Subcutaneous abdominal adipose tissue (tissue), 5 donors: ENCODE data around the gene POLR1H.
A peak's percentile ranks its signal among the peaks of the same experiment; 100 is the strongest.
"Not testable (repeated sequence)": the region's sequence is repeated elsewhere in the genome, so short reads cannot be mapped to it uniquely, and the experiment has no call there.

Experiments
- H3K27ac ChIP-seq: one replicate; pipeline ENCODE4 v1.7.0; 2013; ENCODE audit warnings: low read depth, mild to moderate bottlenecking, inconsistent platforms, low read length, moderate library complexity
- H3K27me3 ChIP-seq, 5 donors: one replicate each; pipeline ENCODE4 v1.7.0; 2013; ENCODE audit warnings: low read length in 5 of 5, inconsistent platforms in 1 of 5; ENCODE audit not compliant: control insufficient read depth in 5 of 5, insufficient read depth in 4 of 5
- H3K36me3 ChIP-seq, 5 donors: one replicate each; pipeline ENCODE4 v1.7.0; 2013; ENCODE audit warnings: low read length in 5 of 5; ENCODE audit not compliant: control insufficient read depth in 5 of 5, insufficient read depth in 5 of 5
- H3K4me1 ChIP-seq, 5 donors: one replicate each; pipeline ENCODE4 v1.7.0; 2013; ENCODE audit warnings: low read length in 5 of 5, mild to moderate bottlenecking in 3 of 5, moderate library complexity in 1 of 5; ENCODE audit not compliant: control insufficient read depth in 5 of 5, insufficient read depth in 5 of 5
- H3K4me3 ChIP-seq, 5 donors: one replicate each; pipeline ENCODE4 v1.7.0; 2013; ENCODE audit warnings: low read length in 5 of 5, low read depth in 1 of 5
- H3K9ac ChIP-seq, 5 donors: one replicate each; pipeline ENCODE4 v1.7.0; 2013; ENCODE audit warnings: low read length in 5 of 5, mild to moderate bottlenecking in 4 of 5, moderate library complexity in 3 of 5
- H3K9me3 ChIP-seq, 5 donors: one replicate each; pipeline ENCODE4 v1.7.0; 2013; ENCODE audit warnings: low read length in 5 of 5; ENCODE audit not compliant: control insufficient read depth in 5 of 5
- donor health status: healthy.
- donor health status: healthy.
- donor health status: healthy.
- donor health status: healthy.
- donor health status: healthy.

Gene POLR1H

GRCh38 chr6:30061092-30061857 is at the start of gene POLR1H:
POLR1H (plus strand) TSS chr6:30061265; CDS start chr6:30061525, 260 bp downstream.
- Histone ChIP-seq H3K9ac (peak within 1 kb of the TSS; percentile 88 to 98 (median 94)), H3K36me3 (peaks cover 3 to 16% (median 14%) of the 10 kb centered on the region in 5 donors), H3K27me3 (no peaks in the 10 kb centered on the region), H3K27ac (peak within 1 kb of the TSS; percentile 95), H3K4me1 (peaks cover 20 to 34% (median 29%) of the 10 kb centered on the region in 5 donors), H3K9me3 (no peaks in the 10 kb centered on the region), H3K4me3 (peak within 1 kb of the TSS; percentile 83 to 99 (median 97))

GRCh38 chr6:30013291-30013922 is 47.7 kb upstream of the POLR1H start:
- no peak overlapping the region for H3K9ac ChIP-seq
- H3K4me1 ChIP-seq: no peaks in the 10 kb centered on the region
- peaks cover 0 to 13% (median 4%) of the 10 kb centered on the region in 5 donors for H3K36me3 ChIP-seq
- H3K9me3 ChIP-seq: no peaks in the 10 kb centered on the region
- no peak overlapping the region for H3K27ac ChIP-seq
- H3K27me3 ChIP-seq: peaks cover 0 to 6% (median 4%) of the 10 kb centered on the region in 5 donors
- no peak overlapping the region for H3K4me3 ChIP-seq

GRCh38 chr6:30019819-30020218 is 41.2 kb upstream of the POLR1H start:
- peaks cover 0 to 18% (median 7%) of the 10 kb centered on the region in 5 donors for H3K36me3 ChIP-seq
- no peak overlapping the region for H3K27ac ChIP-seq
- H3K27me3 ChIP-seq: no peaks in the 10 kb centered on the region
- no peak overlapping the region for H3K4me3 ChIP-seq
- no peak overlapping the region for H3K9ac ChIP-seq
- H3K9me3 ChIP-seq: no peaks in the 10 kb centered on the region
- H3K4me1 ChIP-seq: no peaks in the 10 kb centered on the region

GRCh38 chr6:30020626-30021025 is 40.4 kb upstream of the POLR1H start:
- Histone ChIP-seq H3K9me3 (no peaks in the 10 kb centered on the region), H3K36me3 (peaks cover 0 to 18% (median 7%) of the 10 kb centered on the region in 5 donors), H3K27ac (no peak overlapping the region), H3K4me1 (no peaks in the 10 kb centered on the region), H3K4me3 (no peak overlapping the region), H3K27me3 (no peaks in the 10 kb centered on the region), H3K9ac (no peak overlapping the region)

GRCh38 chr6:30022189-30022588 is 38.9 kb upstream of the POLR1H start:
- Histone ChIP-seq H3K27me3 (no peaks in the 10 kb centered on the region), H3K36me3 (peaks cover 0 to 18% (median 7%) of the 10 kb centered on the region in 5 donors), H3K4me1 (no peaks in the 10 kb centered on the region)

GRCh38 chr6:30022712-30023111 is 38.4 kb upstream of the POLR1H start:
- not testable (repeated sequence) for H3K9ac ChIP-seq, H3K4me1 ChIP-seq, H3K27me3 ChIP-seq, H3K27ac ChIP-seq, H3K9me3 ChIP-seq, H3K4me3 ChIP-seq
- H3K36me3 ChIP-seq: peaks cover 0 to 18% (median 7%) of the 10 kb centered on the region in 5 donors

More at GRCh38 chr6:30022189-30022588, 38.9 kb upstream of the POLR1H start:
- no peak overlapping the region for H3K9ac ChIP-seq
- H3K27ac ChIP-seq: no peak overlapping the region
- no peak overlapping the region for H3K4me3 ChIP-seq
- no peaks in the 10 kb centered on the region for H3K9me3 ChIP-seq

- Histone ChIP-seq H3K27ac (no peak overlapping the region), H3K9ac (no peak overlapping the region), H3K4me1 (no peaks in the 10 kb centered on the region), H3K4me3 (no peak overlapping the region), H3K36me3 (peaks cover 0 to 4% (median under 1%) of the 10 kb centered on the region in 5 donors), H3K9me3 (no peaks in the 10 kb centered on the region), H3K27me3 (no peaks in the 10 kb centered on the region)
Observed at GRCh38 chr6:30025186-30025585, 35.9 kb upstream of the POLR1H start.

GRCh38 chr6:30029588-30029987 is 31.5 kb upstream of the POLR1H start:
- Histone ChIP-seq H3K36me3 (peaks cover 0 to 2% (median 0%) of the 10 kb centered on the region in 5 donors), H3K9ac (no peak overlapping the region), H3K4me3 (no peak overlapping the region), H3K9me3 (no peaks in the 10 kb centered on the region), H3K27me3 (no peaks in the 10 kb centered on the region), H3K4me1 (no peaks in the 10 kb centered on the region), H3K27ac (no peak overlapping the region)

- no peaks in the 10 kb centered on the region for H3K4me1 ChIP-seq
- no peak overlapping the region for H3K27ac ChIP-seq
- peaks cover 0 to 4% (median 0%) of the 10 kb centered on the region in 5 donors for H3K36me3 ChIP-seq
- H3K4me3 ChIP-seq: no peak overlapping the region
- no peak overlapping the region for H3K9ac ChIP-seq
- H3K9me3 ChIP-seq: no peaks in the 10 kb centered on the region
- H3K27me3 ChIP-seq: no peaks in the 10 kb centered on the region
Observed at GRCh38 chr6:30031381-30031780, 29.7 kb upstream of the POLR1H start.

GRCh38 chr6:30033440-30033839 is 27.6 kb upstream of the POLR1H start:
- H3K36me3 ChIP-seq, H3K9ac ChIP-seq, H3K9me3 ChIP-seq, H3K27ac ChIP-seq, H3K27me3 ChIP-seq, H3K4me1 ChIP-seq, H3K4me3 ChIP-seq: not testable (repeated sequence)
